K562 (cell line): ENCODE results near the gene LMBR1. TPM values are rescaled to one million over a fixed set of nuclear protein-coding genes. Genes with fewer than 3 reads are reported as not detected.
A peak's percentile ranks its signal among the peaks of the same experiment; 100 is the strongest.

ENCODE experiments used
- ARID2 ChIP-seq: fragments of 450-650 bp; IDR thresholded peaks from 2 replicates; pipeline ENCODE4 v1.6.1; 2017; ENCODE audit warnings: antibody characterized with exemption, mild to moderate bottlenecking
- BCOR ChIP-seq: fragments of 450-650 bp; IDR thresholded peaks from 2 replicates; pipeline ENCODE4 v1.6.1; 2016
- CXXC5 ChIP-seq: fragments of 250-450 bp; sonication (Bioruptor Pico); IDR thresholded peaks from 2 replicates; pipeline ENCODE4 v1.8.0; 2022; ENCODE audit warnings: inconsistent platforms, mild to moderate bottlenecking, moderate library complexity
- KDM1A ChIP-seq, 2 experiments: fragments of 450-650 bp; IDR thresholded peaks; 2 replicates each; pipeline ENCODE4 v1.6.1; 2016; ENCODE audit warnings: mild to moderate bottlenecking in 2 of 2
- MYC ChIP-seq, 2 experiments: fragments of 250-450 bp in 1 of 2; sonication (Bioruptor Pico) in 1 of 2; IDR thresholded peaks; 2 replicates each; pipeline versions ENCODE4 v1.5.1 to v1.6.1; 2012 to 2021; ENCODE audit warnings: low read depth in 2 of 2, borderline replicate concordance in 1 of 2, improper control_type of control experiment in 1 of 2, low read length in 1 of 2, mild to moderate bottlenecking in 1 of 2, moderate library complexity in 1 of 2
- NFIC ChIP-seq: fragments of 450-650 bp; IDR thresholded peaks from 2 replicates; pipeline ENCODE4 v1.6.1; 2017; ENCODE audit warnings: mild to moderate bottlenecking, inconsistent platforms
- NRF1 ChIP-seq, 2 experiments: fragments of 450-650 bp; IDR thresholded peaks in 1 of 2; conservative IDR thresholded peaks in 1 of 2; 2 replicates each; pipeline ENCODE4 v1.6.1; 2014; ENCODE audit warnings: mild to moderate bottlenecking in 2 of 2
- SMAD1 ChIP-seq: fragments of 150-350 bp; IDR thresholded peaks from 2 replicates; pipeline ENCODE4 v1.6.1; 2014; ENCODE audit warnings: low read length, low read depth; ENCODE audit not compliant: partially characterized antibody
- SMARCA4 ChIP-seq: fragments of 450-650 bp; IDR thresholded peaks from 2 replicates; pipeline ENCODE4 v1.6.1; 2016
- SMC3 ChIP-seq: conservative IDR thresholded peaks from 2 replicates; pipeline ENCODE4 v1.6.1; 2011; ENCODE audit warnings: low read depth, low read length, improper control_type of control experiment; ENCODE audit not compliant: insufficient read depth
- SOX6 ChIP-seq: fragments of 450-650 bp; IDR thresholded peaks from 2 replicates; pipeline ENCODE4 v1.6.1; 2014; ENCODE audit warnings: mild to moderate bottlenecking
- ZBTB7A ChIP-seq: IDR thresholded peaks from 2 replicates; pipeline ENCODE4 v1.6.1; 2011; ENCODE audit warnings: low read depth, mild to moderate bottlenecking, low read length, moderate library complexity, borderline replicate concordance; ENCODE audit not compliant: control insufficient read depth
- ZFPM2 ChIP-seq: fragments of 250-450 bp; sonication (Bioruptor Pico); IDR thresholded peaks from 2 replicates; pipeline ENCODE4 v1.5.1; 2022; ENCODE audit warnings: mild to moderate bottlenecking
- polyA plus RNA-seq, 8 experiments: library from polyadenylated mRNA; depleted of rRNA in 4 of 8; stranded (reverse) in 5 of 8; unstranded in 3 of 8; fragments of >200 nt; fragmentation: Nextera tagmentation in 2 of 8; fragmentation: Illumina TruSeq in 1 of 8; extraction: Ambion mirVana in 2 of 8; extraction: Trizol in 1 of 8; gene quantifications; 2 replicates each; pipeline versions ENCODE4 v1.2.1 to v1.2.3, GENCODE V29; 2011 to 2014; ENCODE audit warnings: inconsistent platforms in 1 of 8, missing spikeins in 1 of 8
- total RNA-seq, 7 experiments: library from RNA; depleted of rRNA in 6 of 7; stranded (reverse); fragments of >200 nt in 6 of 7; fragmentation: Illumina TruSeq in 2 of 7; extraction: Trizol in 2 of 7; gene quantifications; 2 replicates each; pipeline versions ENCODE4 v1.2.1 to v1.2.3, GENCODE V29; 2011 to 2021; ENCODE audit warnings: low replicate concordance in 1 of 7
- TF ChIP-seq, protein P1 (sequence below), 2 experiments: IDR thresholded peaks; 2 replicates each; pipeline ENCODE4 v1.6.1; 2011; ENCODE audit warnings: borderline replicate concordance in 1 of 2, control low read depth in 1 of 2, low read depth in 1 of 2, low read length in 1 of 2, mild to moderate bottlenecking in 1 of 2, mixed read lengths in 1 of 2, moderate library complexity in 1 of 2; ENCODE audit not compliant: insufficient read depth in 1 of 2, insufficient read length in 1 of 2, poor library complexity in 1 of 2, severe bottlenecking in 1 of 2; ENCODE audit errors: extremely low read depth in 1 of 2
- TF ChIP-seq, protein P2 (sequence below), 2 experiments: fragments of 450-650 bp; conservative IDR thresholded peaks; 2 replicates each; pipeline ENCODE4 v1.6.1; 2017; ENCODE audit warnings: mild to moderate bottlenecking in 2 of 2, moderate library complexity in 2 of 2
- TF ChIP-seq, protein P3 (sequence below): fragments of 450-650 bp; formaldehyde crosslinking; IDR thresholded peaks from 2 replicates; pipeline ENCODE4 v1.4.0; 2020; ENCODE audit warnings: mild to moderate bottlenecking, moderate library complexity
- TF ChIP-seq, protein P4 (sequence below): IDR thresholded peaks from 2 replicates; pipeline ENCODE4 v1.6.1; 2012; ENCODE audit warnings: low read depth, low read length, improper control_type of control experiment, borderline replicate concordance
- TF ChIP-seq, protein P5 (sequence below): sonication (generic); formaldehyde crosslinking; IDR thresholded peaks from 2 replicates; pipeline ENCODE4 v1.8.1; 2023; ENCODE audit warnings: mild to moderate bottlenecking, missing genetic modification reagents

Gene LMBR1
- total and polyA plus RNA-seq, 9 of the 15 experiments (the other 6 are each of a cell fraction or from before 2014, with no cell fraction given), result 7.7 to 90.0 (median 59.9) TPM

DNA sequence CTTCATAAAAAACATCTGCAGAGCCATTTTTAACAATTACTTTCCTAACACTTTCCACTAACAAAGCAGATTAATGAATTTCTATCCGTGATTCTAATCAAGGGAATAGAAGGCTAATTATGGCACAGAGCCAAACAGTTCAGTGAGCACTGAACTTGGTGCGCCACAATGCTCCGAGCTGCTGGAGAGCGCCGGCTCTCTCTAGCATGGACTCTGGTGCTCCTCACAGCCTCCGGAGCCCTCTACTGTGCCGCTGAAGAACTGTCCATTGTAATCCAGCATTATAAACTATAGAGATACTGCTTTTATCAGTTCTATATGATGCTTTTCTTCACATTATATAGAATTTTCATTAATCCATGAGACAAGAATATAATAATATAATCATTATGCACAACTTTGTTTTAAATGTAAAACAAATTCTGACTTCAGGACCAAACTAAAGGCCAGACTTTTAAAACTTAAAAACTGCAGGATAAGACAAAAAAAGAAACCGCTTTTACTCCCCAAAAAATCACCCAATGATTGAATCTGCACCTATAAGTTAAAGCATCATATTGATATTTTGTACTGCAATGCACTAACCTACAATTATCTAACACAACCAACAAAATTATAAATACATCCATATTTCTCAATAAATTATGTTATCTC is 128.8 kb downstream of the LMBR1 start (continued):
- TF ChIP-seq, protein P1, sequence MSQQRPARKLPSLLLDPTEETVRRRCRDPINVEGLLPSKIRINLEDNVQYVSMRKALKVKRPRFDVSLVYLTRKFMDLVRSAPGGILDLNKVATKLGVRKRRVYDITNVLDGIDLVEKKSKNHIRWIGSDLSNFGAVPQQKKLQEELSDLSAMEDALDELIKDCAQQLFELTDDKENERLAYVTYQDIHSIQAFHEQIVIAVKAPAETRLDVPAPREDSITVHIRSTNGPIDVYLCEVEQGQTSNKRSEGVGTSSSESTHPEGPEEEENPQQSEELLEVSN (IDR thresholded peaks at IDR 0.05; ENCODE audit: borderline replicate concordance in 1 of 2, extremely low read depth in 1 of 2, insufficient read depth in 1 of 2, insufficient read length in 1 of 2, low read depth in 1 of 2, low read length in 1 of 2, poor library complexity in 1 of 2, severe bottlenecking in 1 of 2), result no peak
- TF ChIP-seq MYC (IDR thresholded peaks at IDR 0.05; ENCODE audit: low read depth, low read length), result peak; percentile 65; the same call in 1 of the 2 replicates
- TF ChIP-seq MYC (CRISPR knock-in tag; IDR thresholded peaks at IDR 0.05; ENCODE audit: borderline replicate concordance, low read depth), result no peak
- TF ChIP-seq SOX6, result peak; percentile 25; the same call in 1 of the 2 replicates
- TF ChIP-seq ZBTB7A, result no peak
- peak; percentile 99 for TF ChIP-seq NFIC
- TF ChIP-seq, protein P2, sequence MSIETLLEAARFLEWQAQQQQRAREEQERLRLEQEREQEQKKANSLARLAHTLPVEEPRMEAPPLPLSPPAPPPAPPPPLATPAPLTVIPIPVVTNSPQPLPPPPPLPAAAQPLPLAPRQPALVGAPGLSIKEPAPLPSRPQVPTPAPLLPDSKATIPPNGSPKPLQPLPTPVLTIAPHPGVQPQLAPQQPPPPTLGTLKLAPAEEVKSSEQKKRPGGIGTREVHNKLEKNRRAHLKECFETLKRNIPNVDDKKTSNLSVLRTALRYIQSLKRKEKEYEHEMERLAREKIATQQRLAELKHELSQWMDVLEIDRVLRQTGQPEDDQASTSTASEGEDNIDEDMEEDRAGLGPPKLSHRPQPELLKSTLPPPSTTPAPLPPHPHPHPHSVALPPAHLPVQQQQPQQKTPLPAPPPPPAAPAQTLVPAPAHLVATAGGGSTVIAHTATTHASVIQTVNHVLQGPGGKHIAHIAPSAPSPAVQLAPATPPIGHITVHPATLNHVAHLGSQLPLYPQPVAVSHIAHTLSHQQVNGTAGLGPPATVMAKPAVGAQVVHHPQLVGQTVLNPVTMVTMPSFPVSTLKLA (conservative IDR thresholded peaks at IDR 0.05), result peak in 1 of 2 experiments; percentile 36; a peak in 1 of 4 replicates
- TF ChIP-seq, protein P3, sequence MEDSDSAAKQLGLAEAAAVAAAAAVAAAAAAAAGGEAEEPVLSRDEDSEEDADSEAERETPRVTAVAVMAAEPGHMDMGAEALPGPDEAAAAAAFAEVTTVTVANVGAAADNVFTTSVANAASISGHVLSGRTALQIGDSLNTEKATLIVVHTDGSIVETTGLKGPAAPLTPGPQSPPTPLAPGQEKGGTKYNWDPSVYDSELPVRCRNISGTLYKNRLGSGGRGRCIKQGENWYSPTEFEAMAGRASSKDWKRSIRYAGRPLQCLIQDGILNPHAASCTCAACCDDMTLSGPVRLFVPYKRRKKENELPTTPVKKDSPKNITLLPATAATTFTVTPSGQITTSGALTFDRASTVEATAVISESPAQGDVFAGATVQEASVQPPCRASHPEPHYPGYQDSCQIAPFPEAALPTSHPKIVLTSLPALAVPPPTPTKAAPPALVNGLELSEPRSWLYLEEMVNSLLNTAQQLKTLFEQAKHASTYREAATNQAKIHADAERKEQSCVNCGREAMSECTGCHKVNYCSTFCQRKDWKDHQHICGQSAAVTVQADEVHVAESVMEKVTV (CRISPR knock-in tag), result 0 out of 2 replicates have a peak, but pooled peaks have one; percentile 54
- TF ChIP-seq, protein P4, sequence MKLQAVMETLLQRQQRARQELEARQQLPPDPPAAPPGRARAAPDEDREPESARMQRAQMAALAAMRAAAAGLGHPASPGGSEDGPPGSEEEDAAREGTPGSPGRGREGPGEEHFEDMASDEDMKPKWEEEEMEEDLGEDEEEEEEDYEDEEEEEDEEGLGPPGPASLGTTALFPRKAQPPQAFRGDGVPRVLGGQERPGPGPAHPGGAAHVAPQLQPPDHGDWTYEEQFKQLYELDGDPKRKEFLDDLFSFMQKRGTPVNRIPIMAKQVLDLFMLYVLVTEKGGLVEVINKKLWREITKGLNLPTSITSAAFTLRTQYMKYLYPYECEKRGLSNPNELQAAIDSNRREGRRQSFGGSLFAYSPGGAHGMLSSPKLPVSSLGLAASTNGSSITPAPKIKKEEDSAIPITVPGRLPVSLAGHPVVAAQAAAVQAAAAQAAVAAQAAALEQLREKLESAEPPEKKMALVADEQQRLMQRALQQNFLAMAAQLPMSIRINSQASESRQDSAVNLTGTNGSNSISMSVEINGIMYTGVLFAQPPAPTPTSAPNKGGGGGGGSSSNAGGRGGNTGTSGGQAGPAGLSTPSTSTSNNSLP, result peak; percentile 89; the same call in 1 of the 2 replicates
- peak; percentile 82 for TF ChIP-seq SMAD1
- no peak for TF ChIP-seq KDM1A (IDR thresholded peaks at IDR 0.05)
- 0 out of 4 replicates have a peak, but pooled peaks of 1 of the 2 experiments have one; percentile 15 for TF ChIP-seq NRF1 (conservative IDR thresholded peaks at IDR 0.05 in 1 of 2, IDR thresholded peaks at IDR 0.05 in 1 of 2)
- TF ChIP-seq ARID2, result 0 out of 2 replicates have a peak, but pooled peaks have one; percentile 42
- no peak for TF ChIP-seq ZFPM2 (CRISPR knock-in tag)
- TF ChIP-seq SMARCA4, result peak; percentile 23; the same call in 1 of the 2 replicates
- peak; percentile 73 for TF ChIP-seq SMC3
- peak; percentile 32; the same call in 1 of the 2 replicates for TF ChIP-seq BCOR
- peak; percentile 23; the same call in 1 of the 2 replicates for TF ChIP-seq CXXC5
- TF ChIP-seq, protein P5, sequence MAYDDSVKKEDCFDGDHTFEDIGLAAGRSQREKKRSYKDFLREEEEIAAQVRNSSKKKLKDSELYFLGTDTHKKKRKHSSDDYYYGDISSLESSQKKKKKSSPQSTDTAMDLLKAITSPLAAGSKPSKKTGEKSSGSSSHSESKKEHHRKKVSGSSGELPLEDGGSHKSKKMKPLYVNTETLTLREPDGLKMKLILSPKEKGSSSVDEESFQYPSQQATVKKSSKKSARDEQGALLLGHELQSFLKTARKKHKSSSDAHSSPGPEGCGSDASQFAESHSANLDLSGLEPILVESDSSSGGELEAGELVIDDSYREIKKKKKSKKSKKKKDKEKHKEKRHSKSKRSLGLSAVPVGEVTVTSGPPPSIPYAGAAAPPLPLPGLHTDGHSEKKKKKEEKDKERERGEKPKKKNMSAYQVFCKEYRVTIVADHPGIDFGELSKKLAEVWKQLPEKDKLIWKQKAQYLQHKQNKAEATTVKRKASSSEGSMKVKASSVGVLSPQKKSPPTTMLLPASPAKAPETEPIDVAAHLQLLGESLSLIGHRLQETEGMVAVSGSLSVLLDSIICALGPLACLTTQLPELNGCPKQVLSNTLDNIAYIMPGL, result no peak
